ENCODE results near the gene TRIO.

TRIO gene

DNA sequence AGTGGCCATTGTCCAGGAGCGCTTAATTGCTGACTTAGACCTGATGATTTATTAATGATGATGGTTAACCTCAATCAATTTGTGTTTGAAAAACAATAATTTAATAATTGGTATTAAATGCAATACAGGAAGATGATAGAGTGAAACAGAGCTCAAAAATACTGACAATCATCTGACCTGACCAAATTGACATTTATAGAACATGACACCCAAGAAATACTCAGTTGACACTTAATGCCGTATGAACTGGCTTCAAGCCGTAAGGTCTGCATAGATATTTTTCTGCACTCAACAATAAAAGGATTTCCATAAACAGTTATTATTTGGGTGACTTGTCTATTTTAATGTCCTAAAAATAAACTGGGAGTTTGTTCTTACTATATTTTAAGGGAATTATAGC, 159.2 kb downstream of the TRIO start:
- intact Hi-C loops (cut with DNase I; ENCODE audit: low total_unique reads) = no loop called here
- peaks cover 24 to 56% (median 39%) of the 10 kb centered on the region in 3 donors for H3K36me3 ChIP-seq
- TF ChIP-seq, protein P1, sequence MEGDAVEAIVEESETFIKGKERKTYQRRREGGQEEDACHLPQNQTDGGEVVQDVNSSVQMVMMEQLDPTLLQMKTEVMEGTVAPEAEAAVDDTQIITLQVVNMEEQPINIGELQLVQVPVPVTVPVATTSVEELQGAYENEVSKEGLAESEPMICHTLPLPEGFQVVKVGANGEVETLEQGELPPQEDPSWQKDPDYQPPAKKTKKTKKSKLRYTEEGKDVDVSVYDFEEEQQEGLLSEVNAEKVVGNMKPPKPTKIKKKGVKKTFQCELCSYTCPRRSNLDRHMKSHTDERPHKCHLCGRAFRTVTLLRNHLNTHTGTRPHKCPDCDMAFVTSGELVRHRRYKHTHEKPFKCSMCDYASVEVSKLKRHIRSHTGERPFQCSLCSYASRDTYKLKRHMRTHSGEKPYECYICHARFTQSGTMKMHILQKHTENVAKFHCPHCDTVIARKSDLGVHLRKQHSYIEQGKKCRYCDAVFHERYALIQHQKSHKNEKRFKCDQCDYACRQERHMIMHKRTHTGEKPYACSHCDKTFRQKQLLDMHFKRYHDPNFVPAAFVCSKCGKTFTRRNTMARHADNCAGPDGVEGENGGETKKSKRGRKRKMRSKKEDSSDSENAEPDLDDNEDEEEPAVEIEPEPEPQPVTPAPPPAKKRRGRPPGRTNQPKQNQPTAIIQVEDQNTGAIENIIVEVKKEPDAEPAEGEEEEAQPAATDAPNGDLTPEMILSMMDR (IDR thresholded peaks at IDR 0.05) = no peak
- peaks cover 0 to 1% (median 0%) of the 10 kb centered on the region in 4 donors for H3K4me1 ChIP-seq
- no peak overlapping the region for H3K4me3 ChIP-seq
- no peak overlapping the region for H3K27ac ChIP-seq
- no peak for DNase-seq
- H3K27me3 ChIP-seq = no peaks in the 10 kb centered on the region
- no peaks in the 10 kb centered on the region for H3K9me3 ChIP-seq

DNA sequence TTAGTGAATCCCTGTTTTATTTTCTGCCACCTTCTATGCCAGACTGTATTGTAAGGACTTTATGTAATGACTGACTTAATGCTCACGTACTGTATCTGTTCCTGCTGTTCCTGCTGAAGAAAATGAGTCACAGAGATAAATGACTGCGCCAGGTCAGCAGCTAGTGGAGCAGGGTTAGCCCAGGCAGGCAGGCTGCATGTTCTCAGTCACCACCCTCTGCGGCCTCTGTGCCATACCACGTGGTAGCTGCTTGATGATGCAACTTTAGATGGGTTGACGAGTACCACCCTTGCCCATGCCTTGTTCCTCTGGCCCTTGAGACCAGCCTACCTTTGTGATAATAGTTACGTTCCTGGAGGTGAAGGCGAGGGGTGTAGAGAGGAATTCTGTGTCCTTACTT, 161.9 kb downstream of the TRIO start:
- H3K27ac ChIP-seq = no peak overlapping the region
- DNase-seq = no peak
- H3K4me1 ChIP-seq = no peaks in the 10 kb centered on the region
- no peaks in the 10 kb centered on the region for H3K9me3 ChIP-seq
- peaks cover 15 to 58% (median 45%) of the 10 kb centered on the region in 3 donors for H3K36me3 ChIP-seq
- H3K4me3 ChIP-seq = no peak overlapping the region
- H3K27me3 ChIP-seq = no peaks in the 10 kb centered on the region
- TF ChIP-seq, protein P1 (IDR thresholded peaks at IDR 0.05) = no peak
- intact Hi-C loops (cut with DNase I; ENCODE audit: low total_unique reads) = no loop called here

DNA sequence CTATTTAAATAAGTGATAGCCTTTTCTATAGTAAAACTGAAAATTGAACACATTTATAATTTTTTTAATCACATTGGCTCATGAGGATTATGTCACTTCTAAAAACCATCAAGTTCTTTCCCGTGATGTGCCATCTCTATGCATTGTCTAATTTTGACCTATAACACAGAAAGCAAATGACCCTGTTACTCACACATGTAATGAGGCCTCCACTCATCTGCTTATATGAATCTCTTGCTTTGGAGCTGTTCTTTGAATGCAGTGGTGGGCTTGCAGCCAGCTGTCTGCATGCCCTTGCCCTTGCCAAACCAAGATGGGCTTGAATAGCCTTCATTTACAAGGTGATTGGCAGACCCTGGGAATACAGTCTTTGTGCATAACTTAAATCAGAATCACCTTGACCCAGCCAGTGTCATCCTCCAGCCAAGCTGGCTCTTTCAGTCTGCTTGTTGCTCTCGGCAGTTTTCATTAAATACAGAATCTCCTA, 163.2 kb downstream of the TRIO start:
- DNase-seq = no peak
- Histone ChIP-seq H3K27ac (no peak overlapping the region), H3K9me3 (no peaks in the 10 kb centered on the region), H3K27me3 (no peaks in the 10 kb centered on the region), H3K4me1 (peaks cover 0 to 2% (median 0%) of the 10 kb centered on the region in 4 donors), H3K4me3 (no peak overlapping the region), H3K36me3 (peaks cover 11 to 62% (median 46%) of the 10 kb centered on the region in 3 donors)
- TF ChIP-seq, protein P1 (IDR thresholded peaks at IDR 0.05) = no peak
- intact Hi-C loops (cut with DNase I; ENCODE audit: low total_unique reads) = no loop called here

DNA sequence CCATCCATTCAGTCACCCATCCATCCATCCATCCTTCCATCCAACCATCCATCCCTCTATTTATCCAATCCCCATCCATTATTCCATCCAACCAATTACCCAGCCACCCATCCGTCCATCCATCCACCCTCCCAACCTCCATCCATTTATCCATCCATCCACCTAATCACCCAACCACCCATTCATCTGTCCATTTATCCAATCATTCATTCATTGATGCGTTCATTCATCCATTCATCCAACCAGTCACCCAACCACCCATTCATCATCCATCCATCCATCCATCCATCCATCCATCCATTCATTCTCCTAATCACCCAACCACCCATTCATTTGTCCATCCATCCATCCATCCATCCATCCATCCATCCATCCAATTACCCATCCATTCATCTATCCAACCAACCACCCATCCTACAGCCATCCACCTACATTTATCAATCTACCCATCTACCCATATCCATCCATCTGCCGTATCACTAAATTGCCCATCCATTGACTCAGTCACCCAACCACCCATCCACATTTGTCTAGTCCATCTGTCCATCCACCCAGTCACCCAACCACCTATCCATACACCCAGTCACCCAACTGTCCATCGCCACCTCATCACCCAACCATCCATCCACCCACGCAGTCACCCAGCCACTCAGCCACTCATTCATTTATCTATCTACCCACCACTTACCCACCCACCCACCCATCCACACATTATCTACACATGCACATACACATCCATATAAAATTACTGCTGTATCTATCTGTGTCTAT, 165.4 kb downstream of the TRIO start:
- intact Hi-C loops (cut with DNase I; ENCODE audit: low total_unique reads) = no loop called here
- H3K9me3 ChIP-seq = no peaks in the 10 kb centered on the region
- no peak for DNase-seq
- H3K27ac ChIP-seq = no peak overlapping the region
- TF ChIP-seq, protein P1 (IDR thresholded peaks at IDR 0.05) = no peak
- H3K36me3 ChIP-seq = peaks cover 9 to 71% (median 53%) of the 10 kb centered on the region in 3 donors
- H3K4me1 ChIP-seq = peaks cover 0 to 14% (median 0%) of the 10 kb centered on the region in 4 donors
- no peak overlapping the region for H3K4me3 ChIP-seq
- no peaks in the 10 kb centered on the region for H3K27me3 ChIP-seq

DNA sequence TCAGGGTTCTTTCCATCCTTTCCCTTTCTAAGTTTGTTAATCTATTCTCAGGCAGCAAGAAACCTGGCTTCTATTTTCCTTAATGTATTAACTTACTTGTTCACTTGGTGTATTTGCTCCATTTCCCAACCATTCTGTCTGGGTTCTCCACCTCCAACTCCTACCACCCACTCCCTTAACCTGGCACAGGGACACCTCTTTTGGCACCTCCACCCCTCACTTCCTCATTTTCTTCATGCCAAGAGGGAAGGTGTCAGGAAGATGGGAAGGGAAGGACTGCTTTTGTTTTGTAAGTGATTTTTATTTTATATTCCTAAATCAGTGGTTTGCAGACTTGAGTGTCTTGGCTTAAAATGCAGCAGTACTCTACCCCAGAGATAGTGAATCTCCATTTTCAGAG, 166.1 kb downstream of the TRIO start:
- Histone ChIP-seq H3K9me3 (no peaks in the 10 kb centered on the region), H3K27ac (no peak overlapping the region), H3K36me3 (peaks cover 9 to 70% (median 53%) of the 10 kb centered on the region in 3 donors), H3K4me1 (peaks cover 0 to 14% (median 0%) of the 10 kb centered on the region in 4 donors), H3K27me3 (no peaks in the 10 kb centered on the region), H3K4me3 (no peak overlapping the region)
- intact Hi-C loops (cut with DNase I; ENCODE audit: low total_unique reads) = no loop called here
- DNase-seq = no peak
- TF ChIP-seq, protein P1 (IDR thresholded peaks at IDR 0.05) = no peak
